Type B pancreatic cell (in vitro differentiated cells): ENCODE measurements around the gene PPIA. TPM values are rescaled to one million over a fixed set of nuclear protein-coding genes. Genes with fewer than 3 reads are reported as not detected.

Experiments used
- DNase-seq: peaks from one replicate; pipeline ENCODE4 v3.0.0; 2021; ENCODE audit warnings: mixed read lengths; ENCODE audit not compliant: unreplicated experiment; ENCODE audit errors: extremely low spot score
- H3K27ac Mint-ChIP-seq: 2 replicates; pipeline ENCODE4 v1.8.0; 2021; ENCODE audit warnings: mild to moderate bottlenecking, mixed read lengths
- H3K27me3 Mint-ChIP-seq: 2 replicates; pipeline ENCODE4 v1.8.0; 2021; ENCODE audit warnings: mixed read lengths
- H3K36me3 Mint-ChIP-seq: 2 replicates; pipeline ENCODE4 v1.8.0; 2021; ENCODE audit warnings: mixed read lengths
- H3K4me1 Mint-ChIP-seq: one replicate; pipeline ENCODE4 v1.8.0; 2021; ENCODE audit warnings: mixed read lengths; ENCODE audit not compliant: unreplicated experiment
- H3K4me3 Mint-ChIP-seq: 2 replicates; pipeline ENCODE4 v1.8.0; 2021; ENCODE audit warnings: mild to moderate bottlenecking, mixed read lengths
- H3K9me3 Mint-ChIP-seq: 2 replicates; pipeline ENCODE4 v1.8.0; 2021; ENCODE audit warnings: mixed read lengths
- long read RNA-seq: library from polyadenylated mRNA; unstranded; transcript quantifications from one replicate; pipeline ENCODE4 v2.0.0, GENCODE V29; 2020
- total RNA-seq: library from RNA; stranded (reverse); gene quantifications from 2 replicates; pipeline ENCODE4 v1.2.1, GENCODE V29; 2021; ENCODE audit warnings: low replicate concordance
- TF ChIP-seq, protein P1 (sequence below): fragments of 200-600 bp; sonication (generic); conservative IDR thresholded peaks from 2 replicates; pipeline ENCODE4 v1.5.0; 2021; ENCODE audit warnings: antibody characterized with exemption, mild to moderate bottlenecking

The PPIA gene
- 1,428 and 1,469 TPM in 2 replicates for total RNA-seq
- long read RNA-seq, transcript PPIA-201 (6 exons, 818 nt), result minor isoform, 6 of 1,352 reads
- long read RNA-seq, transcript PPIA-204 (5 exons, 2,238 nt), result major isoform, 1,304 of 1,352 reads
- long read RNA-seq, transcript PPIA-208 (6 exons, 907 nt), result minor isoform, 8 of 1,352 reads
- long read RNA-seq, partial matches to known transcripts, result 22 of 1,352 reads
- long read RNA-seq, other reads (novel, unspliced or antisense), result 12 of 1,352 reads

- TF ChIP-seq, protein P1, sequence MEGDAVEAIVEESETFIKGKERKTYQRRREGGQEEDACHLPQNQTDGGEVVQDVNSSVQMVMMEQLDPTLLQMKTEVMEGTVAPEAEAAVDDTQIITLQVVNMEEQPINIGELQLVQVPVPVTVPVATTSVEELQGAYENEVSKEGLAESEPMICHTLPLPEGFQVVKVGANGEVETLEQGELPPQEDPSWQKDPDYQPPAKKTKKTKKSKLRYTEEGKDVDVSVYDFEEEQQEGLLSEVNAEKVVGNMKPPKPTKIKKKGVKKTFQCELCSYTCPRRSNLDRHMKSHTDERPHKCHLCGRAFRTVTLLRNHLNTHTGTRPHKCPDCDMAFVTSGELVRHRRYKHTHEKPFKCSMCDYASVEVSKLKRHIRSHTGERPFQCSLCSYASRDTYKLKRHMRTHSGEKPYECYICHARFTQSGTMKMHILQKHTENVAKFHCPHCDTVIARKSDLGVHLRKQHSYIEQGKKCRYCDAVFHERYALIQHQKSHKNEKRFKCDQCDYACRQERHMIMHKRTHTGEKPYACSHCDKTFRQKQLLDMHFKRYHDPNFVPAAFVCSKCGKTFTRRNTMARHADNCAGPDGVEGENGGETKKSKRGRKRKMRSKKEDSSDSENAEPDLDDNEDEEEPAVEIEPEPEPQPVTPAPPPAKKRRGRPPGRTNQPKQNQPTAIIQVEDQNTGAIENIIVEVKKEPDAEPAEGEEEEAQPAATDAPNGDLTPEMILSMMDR, result no peak
- Mint-ChIP-seq H3K27me3 (no peaks in the 10 kb centered on the region), H3K4me3 (peak within 1 kb of the TSS; percentile 99), H3K4me1 (peaks cover 23% of the 10 kb centered on the region), H3K27ac (peak within 1 kb of the TSS; percentile 99), H3K36me3 (peaks cover 35% of the 10 kb centered on the region), H3K9me3 (no peaks in the 10 kb centered on the region)
- peak; percentile 99 for DNase-seq
These were observed at the start of gene PPIA for GRCh38 chr7:44796504-44797328. Gene PPIA, plus strand, starts transcription at chr7:44796681. Its CDS starts 44 bp downstream, at chr7:44796725.

DNA sequence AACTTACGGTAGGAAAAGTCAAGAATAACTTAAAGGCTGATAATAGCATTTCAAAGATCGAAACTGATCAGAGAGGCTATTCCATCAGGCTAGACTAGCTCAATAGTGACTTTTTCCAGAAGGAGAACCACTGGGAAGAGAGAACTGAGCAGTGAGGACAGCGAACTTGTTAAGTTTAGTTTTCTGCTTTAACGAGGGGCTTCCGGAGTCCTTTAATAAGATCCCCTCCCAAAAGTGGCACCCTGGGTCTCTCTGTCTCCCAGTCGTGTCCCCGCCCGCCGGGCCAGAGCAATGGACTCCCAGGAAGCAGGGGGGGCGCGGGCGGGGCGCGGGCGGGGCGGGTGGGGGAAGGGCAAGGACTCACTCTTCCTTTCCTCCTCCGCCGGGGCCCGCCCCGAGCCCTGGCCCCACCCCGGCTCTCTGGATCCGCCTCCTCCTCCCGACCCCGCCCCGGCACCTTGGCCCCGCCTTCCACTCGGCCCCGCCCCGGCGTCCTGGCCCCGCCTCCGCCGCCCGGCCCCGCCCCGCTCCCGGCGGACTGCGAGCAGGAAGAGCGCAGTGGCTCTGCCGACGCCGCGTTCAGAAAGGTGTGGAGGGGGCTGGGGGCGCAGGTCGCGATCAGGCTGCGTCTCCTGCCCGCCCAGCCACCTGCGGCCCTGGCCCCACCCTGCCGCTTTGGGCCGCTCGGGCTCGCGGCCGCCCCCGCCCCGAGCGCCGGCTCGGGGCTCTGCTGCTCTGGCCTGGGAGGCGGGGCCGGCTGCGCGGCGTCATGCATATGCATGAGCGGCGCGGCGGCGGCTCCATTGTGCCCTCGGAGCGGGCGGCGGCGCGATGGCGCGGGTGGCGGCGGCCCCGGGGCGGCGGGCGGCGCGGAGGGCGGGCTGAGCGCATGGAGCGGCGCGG lies 48.2 kb upstream of the PPIA start, which contains the start of gene ZMIZ2:
ZMIZ2 (plus strand) TSS at position 803 of the 903 bp plus-strand sequence. CDS start 7,403 bp downstream, outside the sequence.
- H3K27ac Mint-ChIP-seq, result peak within 1 kb of the TSS; percentile 82
- peak within 1 kb of the TSS; percentile 90 for H3K4me3 Mint-ChIP-seq
- H3K36me3 Mint-ChIP-seq, result peaks cover 5% of the 10 kb centered on the region
- TF ChIP-seq, protein P1, result no peak
- peaks cover 34% of the 10 kb centered on the region for H3K4me1 Mint-ChIP-seq
- DNase-seq, result peak; percentile 97
- H3K27me3 Mint-ChIP-seq, result no peaks in the 10 kb centered on the region
- H3K9me3 Mint-ChIP-seq, result no peaks in the 10 kb centered on the region

GRCh38 chr7:44748948-44749731 lies 47.3 kb upstream of the PPIA start:
- peaks cover 27% of the 10 kb centered on the region for H3K4me1 Mint-ChIP-seq
- DNase-seq, result no peak

GRCh38 chr7:44749992-44750391 lies 46.5 kb upstream of the PPIA start:
- H3K27me3 Mint-ChIP-seq, result no peaks in the 10 kb centered on the region
- H3K36me3 Mint-ChIP-seq, result peaks cover 5% of the 10 kb centered on the region
- no peaks in the 10 kb centered on the region for H3K9me3 Mint-ChIP-seq
- TF ChIP-seq, protein P1, result no peak
- peaks cover 24% of the 10 kb centered on the region for H3K4me1 Mint-ChIP-seq
- H3K4me3 Mint-ChIP-seq, result peak overlapping the region; percentile 90
- DNase-seq, result no peak
- peak overlapping the region; percentile 57 for H3K27ac Mint-ChIP-seq

More at GRCh38 chr7:44748948-44749731, 47.3 kb upstream of the PPIA start:
- H3K36me3 Mint-ChIP-seq, result peaks cover 5% of the 10 kb centered on the region
- TF ChIP-seq, protein P1, result no peak
- no peaks in the 10 kb centered on the region for H3K27me3 Mint-ChIP-seq
- peak overlapping the region; percentile 57 for H3K27ac Mint-ChIP-seq
- H3K9me3 Mint-ChIP-seq, result no peaks in the 10 kb centered on the region
- peak overlapping the region; percentile 90 for H3K4me3 Mint-ChIP-seq
